ENCODE measurements around the gene GLI1.
"Not testable (repeated sequence)": the region's sequence is repeated elsewhere in the genome, so short reads cannot be mapped to it uniquely, and the experiment has no call there.

GLI1 gene

DNA sequence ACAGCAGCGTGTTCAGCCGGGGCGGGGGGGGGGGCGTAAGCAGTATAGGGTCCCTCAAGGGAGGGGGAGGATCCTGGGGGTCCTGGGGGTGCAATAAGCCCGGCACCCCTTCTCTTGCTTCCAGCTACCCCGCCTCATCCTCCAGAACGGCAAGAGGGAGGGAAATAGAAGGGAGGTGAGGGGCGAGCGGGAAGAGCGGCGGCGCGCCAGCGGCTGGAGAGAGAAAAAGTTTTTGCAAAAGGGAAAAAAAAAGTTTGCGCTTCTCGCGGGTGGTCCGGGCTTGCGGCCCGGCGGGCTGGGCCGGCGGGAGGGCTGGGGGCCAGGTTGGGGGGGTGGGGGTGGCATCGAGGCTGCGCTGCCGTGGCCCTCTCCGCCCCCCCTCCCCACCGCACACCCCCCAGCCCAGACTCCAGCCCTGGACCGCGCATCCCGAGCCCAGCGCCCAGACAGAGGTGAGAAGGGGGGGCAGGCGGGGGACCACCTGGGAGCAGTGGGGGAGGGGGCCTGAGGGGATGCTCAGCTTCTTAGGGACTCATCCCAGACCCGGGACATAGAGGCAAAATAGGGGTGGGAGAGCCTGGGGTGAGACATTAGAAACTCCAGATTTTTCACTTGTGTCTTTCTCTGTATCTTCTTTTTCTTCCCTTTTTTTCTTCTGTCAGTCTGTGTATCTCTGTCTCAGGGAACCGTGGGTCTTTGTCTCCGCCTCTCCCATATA lies at the start of gene GLI1:
TSS of gene GLI1 (plus strand) at position 36 of the 718 bp plus-strand sequence. CDS start 3,907 bp downstream, outside the sequence.
- no peak for FAIRE-seq

DNA sequence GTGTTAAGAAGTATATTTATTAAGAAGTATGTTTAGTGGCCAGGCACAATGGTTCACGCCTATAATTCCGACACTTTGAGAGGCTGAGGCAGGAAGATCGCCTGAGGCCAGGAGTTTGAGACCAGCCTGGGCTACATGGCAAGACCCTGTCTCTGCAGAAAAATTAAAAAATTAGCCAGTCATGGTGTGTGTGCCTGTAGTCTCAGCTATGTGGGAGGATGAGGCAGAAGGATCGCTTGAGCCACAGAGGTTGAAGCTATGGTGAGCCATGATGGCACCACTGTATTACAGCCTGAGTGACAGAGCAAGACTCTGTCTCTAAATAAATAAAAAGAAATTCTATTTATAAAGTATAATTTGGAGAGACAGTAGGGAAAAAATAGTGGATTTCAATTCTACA lies 49.1 kb upstream of the GLI1 start:
- FAIRE-seq: no peak

DNA sequence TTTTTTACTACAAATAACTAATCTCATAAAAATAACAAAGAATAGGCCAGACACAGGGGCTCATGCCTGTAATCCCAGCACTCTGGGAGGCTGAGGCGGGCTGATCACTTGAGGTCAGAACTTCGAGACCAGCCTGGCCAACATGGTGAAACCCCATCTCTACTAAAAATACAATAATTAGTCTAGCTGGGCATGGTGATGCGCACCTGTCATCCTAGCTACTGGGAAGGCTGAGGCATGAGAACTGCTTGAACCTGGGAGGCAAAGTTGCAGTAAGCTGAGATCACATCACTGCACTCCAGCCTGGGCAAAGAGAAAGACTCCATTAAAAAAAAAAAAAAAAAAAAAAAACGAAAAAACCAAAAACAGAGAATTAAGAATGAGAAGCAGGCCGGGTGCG lies 45.4 kb upstream of the GLI1 start:
- not testable (repeated sequence) for FAIRE-seq

- FAIRE-seq: no peak
Measured at GRCh38 chr12:57415088-57415487, 44.5 kb upstream of the GLI1 start.

DNA sequence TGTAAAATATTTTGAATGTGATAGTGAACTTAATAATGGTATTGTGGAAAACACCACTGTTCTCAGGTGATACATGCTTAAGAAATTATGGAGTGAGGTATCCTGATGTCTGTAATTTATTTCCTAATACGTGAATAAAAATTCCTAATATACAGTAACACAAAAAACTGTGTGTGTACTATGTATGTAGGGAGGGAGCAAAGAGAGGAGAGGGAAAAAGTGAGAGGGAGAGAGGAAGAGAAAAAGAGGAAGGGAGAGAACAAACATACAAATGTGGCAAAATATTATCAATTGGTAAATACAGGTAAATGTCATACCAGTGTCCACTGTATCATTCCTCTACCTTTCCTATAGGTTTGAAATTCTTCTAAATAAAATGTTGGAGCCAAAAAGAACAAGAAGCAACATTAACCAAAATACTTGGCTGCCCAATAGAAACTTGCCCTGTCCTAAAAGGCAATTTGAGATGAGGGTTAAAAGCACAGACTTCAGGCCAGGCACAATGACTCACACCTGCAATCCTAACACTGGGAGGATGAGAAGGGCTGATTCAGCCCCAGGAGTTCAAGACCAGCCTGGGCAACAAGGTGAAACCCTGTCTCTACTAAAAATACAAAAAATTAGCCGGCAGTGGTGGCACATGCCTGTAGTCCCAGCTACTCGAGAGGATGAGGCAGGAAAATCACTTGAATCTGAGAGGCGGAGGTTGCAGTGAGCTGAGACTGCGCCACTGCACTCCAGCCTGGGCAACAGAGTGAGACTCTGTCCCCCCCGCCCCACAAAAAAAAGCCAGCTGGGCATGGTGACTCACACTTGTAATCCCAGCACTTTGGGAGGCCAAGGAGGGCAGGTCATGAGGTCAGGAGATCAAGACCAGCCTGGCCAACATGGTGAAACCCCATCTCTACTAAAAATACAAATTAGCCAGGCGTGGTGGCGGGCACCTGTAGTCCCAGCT lies 43.3 kb upstream of the GLI1 start:
- FAIRE-seq: no peak

DNA sequence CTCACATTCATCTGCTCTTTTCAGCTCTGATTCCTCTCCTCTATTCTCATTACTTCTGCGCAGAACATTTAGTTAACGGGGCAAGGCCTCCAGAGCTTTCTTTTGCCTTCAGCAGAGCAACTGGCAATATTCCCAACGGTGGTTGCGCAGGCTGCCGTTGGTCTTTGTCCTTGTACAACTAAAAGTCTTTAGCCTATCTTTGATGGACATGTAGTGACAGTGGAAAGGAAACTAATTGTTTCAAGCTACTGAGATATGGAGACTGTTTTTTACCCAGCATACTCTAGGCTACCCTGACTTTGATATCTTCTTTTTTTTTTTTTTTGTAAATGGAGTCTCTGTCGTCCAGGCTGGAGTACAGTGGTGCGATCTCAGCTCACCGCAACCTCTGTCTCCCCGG lies 41.3 kb upstream of the GLI1 start:
- no peak for FAIRE-seq

DNA sequence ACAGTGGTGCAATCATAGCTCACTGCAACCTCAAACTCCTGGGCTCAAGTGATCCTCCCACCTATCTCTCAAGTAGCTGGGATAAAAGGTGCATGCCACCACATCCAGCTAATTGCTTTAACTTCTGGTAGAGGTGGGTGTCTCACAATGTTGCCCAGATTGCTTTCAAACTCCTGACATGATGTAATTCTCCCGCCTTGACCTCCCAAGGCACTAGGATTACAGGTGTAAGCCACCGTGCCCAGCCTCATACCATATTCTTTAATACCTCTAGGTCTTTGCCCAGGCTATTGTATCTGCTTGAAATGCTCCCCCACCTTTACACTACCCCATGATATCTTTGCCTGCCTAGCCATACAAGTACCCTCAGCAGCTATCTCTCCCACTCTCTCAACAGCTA lies 40.1 kb upstream of the GLI1 start:
- no peak for FAIRE-seq

DNA sequence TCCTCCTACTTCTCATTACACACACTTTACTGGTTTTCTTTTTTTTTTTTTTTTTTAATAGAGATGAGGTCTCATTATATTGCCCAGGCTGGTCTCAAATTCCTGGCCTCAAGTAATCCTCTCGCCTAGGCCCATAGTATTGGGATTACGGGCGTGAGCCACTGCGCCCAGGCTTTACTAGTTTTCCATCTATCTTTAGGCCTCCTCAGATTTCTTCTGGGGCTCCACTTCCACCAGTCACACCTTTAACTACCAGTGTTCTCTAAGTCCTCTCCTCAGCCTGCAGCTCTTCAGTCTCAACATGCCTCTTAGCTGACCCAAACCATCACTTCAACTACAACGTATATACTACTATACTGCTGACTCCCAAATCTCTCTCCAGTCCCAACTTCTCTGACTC lies 39.1 kb upstream of the GLI1 start:
- FAIRE-seq: no peak

DNA sequence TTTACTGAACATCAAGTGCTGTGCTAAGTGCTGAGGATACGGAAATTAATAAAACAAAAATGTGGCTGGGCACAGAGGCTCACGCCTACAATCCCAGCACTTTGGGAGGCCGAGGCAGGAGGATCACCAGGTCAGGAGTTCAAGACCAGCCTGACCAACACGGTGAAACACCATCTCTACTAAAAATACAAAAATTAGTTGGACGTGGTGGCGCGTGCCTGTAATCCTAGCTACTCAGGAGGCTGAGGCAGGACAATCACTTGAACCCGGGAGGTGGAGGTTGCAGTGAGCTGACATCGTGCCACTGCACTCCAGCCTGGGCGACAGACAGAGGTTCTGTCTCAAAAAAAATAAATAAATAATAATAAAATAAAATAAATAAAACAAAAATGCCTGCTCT lies 32.6 kb upstream of the GLI1 start:
- FAIRE-seq: not testable (repeated sequence)

DNA sequence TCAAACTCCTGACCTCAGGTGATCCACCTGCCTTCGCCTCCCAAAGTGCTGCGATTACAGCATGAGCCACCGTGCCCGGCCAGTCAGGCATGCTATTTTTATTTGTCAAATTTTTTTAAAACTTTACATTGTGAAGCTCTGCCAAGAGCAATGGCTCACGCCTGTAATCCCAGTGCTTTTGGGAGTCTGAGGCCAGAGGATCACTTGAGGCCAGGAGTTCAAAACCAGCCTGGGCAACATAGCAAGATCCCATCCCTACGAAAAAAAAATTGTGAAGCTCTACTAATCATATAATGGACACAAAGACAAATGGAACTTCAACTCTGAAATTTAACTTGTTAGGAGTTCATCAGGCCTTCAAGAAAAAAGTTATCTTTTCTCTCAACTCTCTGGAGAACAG lies 30.6 kb upstream of the GLI1 start:
- no peak for FAIRE-seq

- no peak for FAIRE-seq
Measured at GRCh38 chr12:57429473-57430111, 30.0 kb upstream of the GLI1 start.

- FAIRE-seq: no peak
Measured at GRCh38 chr12:57430112-57430930, 29.3 kb upstream of the GLI1 start.

DNA sequence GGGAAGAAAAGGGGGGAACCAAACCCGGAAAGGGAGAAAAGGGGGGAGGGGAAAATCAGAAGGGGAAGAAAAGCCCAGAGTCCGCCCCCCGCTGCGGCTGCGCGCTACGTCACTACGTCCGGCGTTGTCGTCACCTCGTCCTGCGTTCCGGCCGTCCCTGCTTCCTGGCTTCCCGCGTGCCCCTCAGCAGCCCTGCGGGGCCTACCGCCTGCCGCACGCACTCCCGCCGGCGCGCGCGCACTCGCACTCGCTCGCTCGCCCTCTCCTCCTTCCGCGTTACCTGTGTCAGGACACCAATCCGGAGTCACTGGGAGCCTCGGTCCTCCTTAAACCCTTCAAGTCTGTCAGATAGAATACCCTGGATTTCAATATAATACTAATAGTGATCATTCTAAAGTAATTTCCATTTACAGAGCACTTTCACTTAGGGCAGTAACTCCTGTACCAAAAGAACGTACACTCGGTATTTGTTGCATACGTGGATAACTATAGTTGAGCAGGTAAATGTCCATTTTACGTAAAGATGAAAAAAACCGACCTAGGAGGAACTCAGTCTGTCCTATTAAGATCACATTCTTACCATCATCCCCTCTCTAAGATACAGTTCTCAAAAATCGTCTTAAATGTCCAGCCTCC lies 28.5 kb upstream of the GLI1 start, which contains the start of gene R3HDM2:
TSS of gene R3HDM2 (minus strand) at position 113 of the 636 bp plus-strand sequence. CDS start 120,615 bp downstream, outside the sequence.
- peak; percentile 3 for FAIRE-seq

- no peak for FAIRE-seq
Measured at GRCh38 chr12:57431654-57432188, 27.9 kb upstream of the GLI1 start.

DNA sequence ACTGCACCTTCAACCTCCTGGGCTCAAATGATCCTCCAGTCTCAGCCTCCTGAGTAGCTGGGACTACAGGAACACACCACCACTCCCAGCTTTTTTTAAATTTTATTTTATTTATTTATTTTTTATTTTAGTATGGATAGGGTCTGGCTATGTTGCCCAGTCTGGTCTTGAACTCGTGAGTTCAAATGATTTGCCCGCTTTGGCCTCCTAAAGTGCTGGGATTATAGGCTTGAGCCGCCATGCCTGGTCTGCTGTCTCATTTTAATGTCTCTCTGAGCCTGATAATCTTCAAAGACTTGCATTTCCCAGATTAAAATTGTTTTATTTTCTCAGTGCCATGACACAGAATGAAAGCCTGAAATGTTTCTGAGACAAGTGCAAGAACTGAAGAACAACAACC lies 26.2 kb upstream of the GLI1 start:
- no peak for FAIRE-seq

GRCh38 chr12:57434517-57435223 lies 24.9 kb upstream of the GLI1 start, which contains the start of gene INHBC:
TSS of gene INHBC (plus strand) at chr12:57434784. CDS start at chr12:57434887, 103 bp downstream.
- FAIRE-seq: no peak

- no peak for FAIRE-seq
Measured at GRCh38 chr12:57435293-57435692, 24.3 kb upstream of the GLI1 start.

DNA sequence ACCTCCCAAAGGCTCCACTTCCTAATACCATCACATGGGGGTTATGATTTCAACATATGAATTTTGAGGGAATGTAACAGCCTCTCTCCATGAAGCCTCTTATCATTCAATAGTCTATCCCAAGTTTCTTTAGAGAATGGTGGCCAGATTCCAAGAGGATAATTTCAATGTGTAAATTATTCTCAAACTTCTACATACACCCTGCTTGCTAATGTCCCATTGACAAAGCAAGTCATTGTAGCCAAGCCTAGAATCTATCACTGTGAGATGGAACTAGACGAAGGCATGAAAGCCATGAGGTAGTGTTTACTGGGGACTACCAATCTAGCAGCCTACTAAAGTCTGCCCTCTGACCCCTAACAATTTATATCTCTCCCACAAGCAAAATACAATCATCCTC lies 21.2 kb upstream of the GLI1 start:
- no peak for FAIRE-seq

- FAIRE-seq: no peak
Measured at GRCh38 chr12:57439762-57440266, 19.8 kb upstream of the GLI1 start.

GRCh38 chr12:57441393-57441792 lies 18.2 kb upstream of the GLI1 start:
- not testable (repeated sequence) for FAIRE-seq

All from A204.1 (cell line).